GM23338 (cell line): ENCODE results near the gene PDZK1IP1. TPM values are rescaled to one million over a fixed set of nuclear protein-coding genes. Genes with fewer than 3 reads are reported as not detected.
A peak's percentile ranks its signal among the peaks of the same experiment; 100 is the strongest.

Source experiments
- ATAC-seq: fragments of 200-7000 bp; cut with Tn5 transposase; 3 replicates; pipeline ENCODE4 v1.9.1; 2020
- DNase-seq: peaks from one replicate; pipeline ENCODE4 v3.0.0-alpha.2; 2015; ENCODE audit warnings: low spot score
- H2AFZ ChIP-seq: fragments of 200-600 bp; sonication (generic); 2 replicates; pipeline ENCODE4 v1.8.0; 2016; ENCODE audit warnings: antibody characterized with exemption, mild to moderate bottlenecking, moderate library complexity
- H3F3A ChIP-seq: fragments of 200-600 bp; sonication (generic); replicated peaks from 2 replicates; pipeline ENCODE4 v1.8.0; 2017; ENCODE audit warnings: antibody characterized with exemption, mixed run types, low read depth
- H3K27ac ChIP-seq: fragments of 200-600 bp; sonication (generic); 2 replicates; pipeline ENCODE4 v1.6.1; 2016; ENCODE audit warnings: low read depth
- H3K27me3 ChIP-seq: fragments of 200-600 bp; sonication (generic); 2 replicates; pipeline ENCODE4 v1.8.0; 2016; ENCODE audit warnings: mild to moderate bottlenecking, mixed run types, moderate library complexity; ENCODE audit not compliant: insufficient read depth
- H3K36me3 ChIP-seq: fragments of 200-600 bp; sonication (generic); 2 replicates; pipeline ENCODE4 v1.8.0; 2016; ENCODE audit warnings: mild to moderate bottlenecking; ENCODE audit not compliant: insufficient read depth
- H3K4me1 ChIP-seq: fragments of 200-600 bp; sonication (generic); 2 replicates; pipeline ENCODE4 v1.8.0; 2016; ENCODE audit warnings: mild to moderate bottlenecking, moderate library complexity; ENCODE audit not compliant: insufficient read depth
- H3K4me2 ChIP-seq: fragments of 200-600 bp; sonication (generic); 2 replicates; pipeline ENCODE4 v1.7.1; 2017; ENCODE audit warnings: mixed run types
- H3K4me3 ChIP-seq: fragments of 200-600 bp; sonication (generic); 2 replicates; pipeline ENCODE4 v1.6.1; 2016; ENCODE audit warnings: mixed run types
- H3K79me2 ChIP-seq: fragments of 200-600 bp; sonication (generic); replicated peaks from 2 replicates; pipeline ENCODE4 v1.8.0; 2017; ENCODE audit warnings: mild to moderate bottlenecking; ENCODE audit not compliant: insufficient read depth
- H3K9me2 ChIP-seq: fragments of 200-600 bp; sonication (generic); 2 replicates; pipeline ENCODE4 v1.8.0; 2017; ENCODE audit not compliant: insufficient read depth
- H4K20me1 ChIP-seq: fragments of 200-600 bp; sonication (generic); replicated peaks from 2 replicates; pipeline ENCODE4 v1.8.0; 2017; ENCODE audit warnings: mild to moderate bottlenecking; ENCODE audit not compliant: insufficient read depth
- H3K27ac Mint-ChIP-seq: 2 replicates; pipeline ENCODE4 v1.8.0; 2020; ENCODE audit warnings: inconsistent platforms, mild to moderate bottlenecking, moderate library complexity, mixed read lengths
- H3K27me3 Mint-ChIP-seq: 3 replicates; pipeline ENCODE4 v1.8.0; 2022; ENCODE audit warnings: low read depth, mild to moderate bottlenecking, moderate library complexity, mixed read lengths, inconsistent platforms; ENCODE audit not compliant: insufficient read depth, poor library complexity
- H3K36me3 Mint-ChIP-seq: 3 replicates; pipeline ENCODE4 v1.8.0; 2021; ENCODE audit warnings: low read depth, mild to moderate bottlenecking, inconsistent platforms, moderate library complexity, mixed read lengths
- H3K4me1 Mint-ChIP-seq: 3 replicates; pipeline ENCODE4 v1.8.0; 2020; ENCODE audit warnings: mild to moderate bottlenecking, inconsistent platforms, mixed read lengths
- H3K4me3 Mint-ChIP-seq: 3 replicates; pipeline ENCODE4 v1.8.0; 2021; ENCODE audit warnings: moderate library complexity, mild to moderate bottlenecking, inconsistent platforms, mixed read lengths
- H3K9me3 Mint-ChIP-seq: 3 replicates; pipeline ENCODE4 v1.8.0; 2020; ENCODE audit warnings: moderate library complexity, mild to moderate bottlenecking, inconsistent platforms, mixed read lengths
- CREB1 ChIP-seq: fragments of 250-450 bp; sonication (Bioruptor Pico); IDR thresholded peaks from 2 replicates; pipeline ENCODE4 v1.5.0; 2020; ENCODE audit warnings: low read depth, mild to moderate bottlenecking, moderate library complexity
- EZH2 ChIP-seq: fragments of 200-600 bp; sonication (generic); IDR thresholded peaks from one replicate; pipeline ENCODE4 v1.8.0; 2017; ENCODE audit warnings: antibody characterized with exemption, mild to moderate bottlenecking, low read depth; ENCODE audit not compliant: unreplicated experiment
- EZH2phosphoT487 ChIP-seq: fragments of 200-600 bp; sonication (generic); IDR thresholded peaks from one replicate; pipeline ENCODE4 v1.8.1; 2018; ENCODE audit warnings: antibody characterized with exemption; ENCODE audit not compliant: unreplicated experiment
- JUNB ChIP-seq: IDR thresholded peaks from one replicate; pipeline ENCODE4 v1.6.1; 2016; ENCODE audit warnings: antibody characterized with exemption; ENCODE audit not compliant: unreplicated experiment
- NANOG ChIP-seq: IDR thresholded peaks from 2 replicates; pipeline ENCODE4 v1.6.1; 2016; ENCODE audit warnings: antibody characterized with exemption, borderline replicate concordance
- POLR2AphosphoS5 ChIP-seq: IDR thresholded peaks from 2 replicates; pipeline ENCODE4 v1.6.1; 2016; ENCODE audit warnings: antibody characterized with exemption, low read depth
- REST ChIP-seq: IDR thresholded peaks from one replicate; pipeline ENCODE4 v1.6.1; 2018; ENCODE audit warnings: antibody characterized with exemption; ENCODE audit not compliant: unreplicated experiment
- STAT1 ChIP-seq: IDR thresholded peaks from one replicate; pipeline ENCODE4 v1.6.1; 2016; ENCODE audit warnings: antibody characterized with exemption; ENCODE audit not compliant: unreplicated experiment
- ZNF114 ChIP-seq: fragments of 250-450 bp; sonication (Bioruptor Pico); IDR thresholded peaks from 2 replicates; pipeline ENCODE4 v1.5.0; 2020; ENCODE audit warnings: mild to moderate bottlenecking, moderate library complexity
- polyA plus RNA-seq: library from polyadenylated mRNA; unstranded; fragments of >200 nt; fragmentation: Nextera tagmentation; extraction: Ambion mirVana; gene quantifications from 2 replicates; pipeline ENCODE4 v1.2.1, GENCODE V29; 2016
- total RNA-seq: library from RNA; depleted of rRNA; stranded (reverse); fragments of >200 nt; shearing (Covaris generic); gene quantifications from 2 replicates; pipeline ENCODE4 v1.2.3, GENCODE V29; 2014

The PDZK1IP1 gene
- total and polyA plus RNA-seq, 2 experiments from 2014 or later, result not detected

DNA sequence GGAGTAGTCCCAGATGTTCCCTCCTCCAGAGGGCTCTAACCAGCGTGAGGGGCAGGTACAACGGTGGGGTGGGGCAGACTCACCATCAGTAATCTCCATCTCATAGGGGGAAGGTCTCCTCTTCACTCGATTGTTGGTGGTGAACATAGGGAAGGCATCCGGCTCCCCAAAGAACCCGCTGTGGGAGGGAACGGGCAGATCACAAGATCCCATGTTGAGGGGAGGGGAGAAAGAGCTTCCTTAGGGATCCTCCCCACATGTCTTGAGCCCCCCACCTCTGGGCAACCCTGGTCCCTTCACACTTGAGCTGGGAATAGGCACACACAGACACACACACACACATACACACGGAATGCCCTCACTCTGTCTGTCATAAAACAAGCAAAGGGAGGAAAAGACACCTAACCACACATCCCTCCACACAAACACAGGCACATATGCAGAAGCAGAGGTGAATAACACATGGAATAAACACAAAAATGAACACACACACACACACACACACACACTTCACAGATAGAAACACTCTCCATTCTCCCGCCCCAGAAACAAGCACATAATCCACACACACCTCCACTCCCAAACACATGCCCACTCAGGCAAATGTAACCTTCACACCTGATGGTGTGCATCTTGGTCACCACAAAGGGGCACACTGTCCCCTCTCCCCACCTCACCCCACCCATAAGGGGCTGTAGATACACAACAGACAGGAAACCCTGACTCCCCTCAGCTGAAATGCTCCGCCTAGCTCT, 34.3 kb upstream of the PDZK1IP1 start:
- ATAC-seq, result no peak; the same call in 2 of the 3 replicates
- Histone ChIP-seq H4K20me1 (peaks cover 9% of the 10 kb centered on the region), H3K9me2 (no peaks in the 10 kb centered on the region), H3K27ac (no peak overlapping the region), H3K4me2 (peak overlapping the region; percentile 71), H3F3A (peaks cover 15% of the 10 kb centered on the region), H3K79me2 (no peaks in the 10 kb centered on the region), H3K36me3 (no peaks in the 10 kb centered on the region), H2AFZ (no peak overlapping the region), H3K4me3 (peak overlapping the region; percentile 53; the same call in 1 of the 2 replicates), H3K4me1 (peaks cover 41% of the 10 kb centered on the region), H3K27me3 (peaks cover 98% of the 10 kb centered on the region)
- H3K27ac Mint-ChIP-seq, result no peak overlapping the region
- 0 out of 3 replicates have a peak, but pooled peaks cover 3% of the 10 kb centered on the region for H3K9me3 Mint-ChIP-seq
- no peak overlapping the region for H3K4me3 Mint-ChIP-seq
- peak; percentile 73 for TF ChIP-seq EZH2
- TF ChIP-seq NANOG, result no peak
- H3K4me1 Mint-ChIP-seq, result peaks cover 24% of the 10 kb centered on the region
- peak; percentile 39 for DNase-seq
- no peaks in the 10 kb centered on the region for H3K36me3 Mint-ChIP-seq
- H3K27me3 Mint-ChIP-seq, result peaks cover 42% of the 10 kb centered on the region

GRCh38 chr1:47223174-47223920, 33.5 kb upstream of the PDZK1IP1 start:
- Histone ChIP-seq H3K79me2 (no peaks in the 10 kb centered on the region), H3K27ac (no peak overlapping the region), H4K20me1 (peaks cover 5% of the 10 kb centered on the region), H3K36me3 (no peaks in the 10 kb centered on the region), H3K27me3 (peaks cover 98% of the 10 kb centered on the region), H3K4me3 (0 out of 2 replicates have a peak overlapping the region, but pooled peaks have one; percentile 30), H3K4me2 (peak overlapping the region; percentile 64), H3F3A (peaks cover 11% of the 10 kb centered on the region), H3K9me2 (no peaks in the 10 kb centered on the region), H2AFZ (no peak overlapping the region), H3K4me1 (peaks cover 33% of the 10 kb centered on the region)
- TF ChIP-seq JUNB (no peak), EZH2 (peak; percentile 73)
- Mint-ChIP-seq H3K4me1 (peaks cover 20% of the 10 kb centered on the region), H3K4me3 (no peak overlapping the region), H3K36me3 (no peaks in the 10 kb centered on the region), H3K9me3 (0 out of 3 replicates have a peak, but pooled peaks cover 3% of the 10 kb centered on the region), H3K27ac (no peak overlapping the region), H3K27me3 (peaks cover 34% of the 10 kb centered on the region)
- ATAC-seq, result peak; percentile 9; the same call in 2 of the 3 replicates
- no peak for DNase-seq

DNA sequence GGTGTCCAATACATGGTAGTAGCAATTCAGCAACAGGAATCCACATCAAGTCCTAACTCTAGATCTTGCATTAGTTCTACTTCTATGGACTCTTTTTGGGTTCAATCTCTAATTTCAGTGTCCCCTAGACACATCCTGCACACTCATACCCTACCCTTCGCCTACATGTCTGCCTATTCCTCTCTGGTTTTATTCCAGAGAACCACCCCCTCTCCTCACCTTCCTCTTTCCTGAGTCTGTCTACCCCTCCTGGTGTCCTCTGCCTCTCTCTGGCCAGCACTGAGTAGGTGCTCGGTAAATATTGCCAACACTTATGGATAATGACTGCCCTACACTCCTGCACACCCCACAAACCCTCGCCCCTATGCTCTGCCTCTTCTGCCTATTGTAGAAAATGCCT, 32.6 kb upstream of the PDZK1IP1 start:
- Histone ChIP-seq H3K36me3 (no peaks in the 10 kb centered on the region), H4K20me1 (no peaks in the 10 kb centered on the region; the same call in none of the 2 replicates), H2AFZ (no peak overlapping the region), H3K4me3 (no peak overlapping the region), H3K27me3 (peaks cover 98% of the 10 kb centered on the region), H3F3A (peaks cover 10% of the 10 kb centered on the region; the same call in 1 of the 2 replicates), H3K79me2 (no peaks in the 10 kb centered on the region), H3K4me1 (peaks cover 26% of the 10 kb centered on the region), H3K27ac (no peak overlapping the region), H3K9me2 (no peaks in the 10 kb centered on the region), H3K4me2 (no peak overlapping the region)
- DNase-seq, result no peak
- no peak overlapping the region for H3K27ac Mint-ChIP-seq
- H3K36me3 Mint-ChIP-seq, result no peaks in the 10 kb centered on the region
- H3K9me3 Mint-ChIP-seq, result 0 out of 3 replicates have a peak, but pooled peaks cover 3% of the 10 kb centered on the region
- H3K4me1 Mint-ChIP-seq, result peaks cover 12% of the 10 kb centered on the region
- H3K27me3 Mint-ChIP-seq, result peaks cover 26% of the 10 kb centered on the region
- ATAC-seq, result no peak
- H3K4me3 Mint-ChIP-seq, result no peak overlapping the region
- TF ChIP-seq ZNF114 (CRISPR knock-in tag) (no peak), JUNB (no peak), REST (no peak), STAT1 (no peak), CREB1 (CRISPR knock-in tag) (no peak), POLR2AphosphoS5 (no peak), EZH2phosphoT487 (no peak), EZH2 (no peak)
